HepG2 (cell line): ENCODE data around the gene COL4A3. TPM values are rescaled to one million over a fixed set of nuclear protein-coding genes. Genes with fewer than 3 reads are reported as not detected.

ENCODE experiments used
- ATAC-seq: fragments of 200-7000 bp; cut with Tn5 transposase; 3 replicates; pipeline ENCODE4 v1.9.1; 2020; ENCODE audit warnings: mild to moderate bottlenecking, moderate library complexity
- BruUV-seq: library from RNA; stranded (reverse); fragments of 400-500 nt; replicated peaks from 2 replicates; lab custom pipeline; 2021; lab: Mats Ljungman, UMichigan
- CTCF ChIA-PET: fragments of 300-600 bp; formaldehyde crosslinking; extraction: SDS; loops from one replicate; lab custom pipeline; 2021; ENCODE audit warnings: low total read pairs, inconsistent platforms, low intra/inter-chr PET ratio; lab: Yijun Ruan, JAX
- POLR2A ChIA-PET: fragments of 350-600 bp; sonication (Branson Sonifier 250); formaldehyde crosslinking; loops from one replicate; lab custom pipeline; 2020; ENCODE audit warnings: antibody characterized with exemption, inconsistent platforms; lab: Yijun Ruan, JAX
- DNase-seq: peaks from one replicate; pipeline ENCODE4 v3.0.0-alpha.2; 2015; ENCODE audit warnings: low spot score
- FAIRE-seq: peaks from 3 replicates; lab custom pipeline; 2011; peaks lifted over from hg19 to GRCh38; lab: Jason Lieb, UNC
- H2AFZ ChIP-seq: one replicate; pipeline ENCODE4 v1.6.1; 2011; ENCODE audit warnings: low read length, inconsistent platforms
- H3K27ac ChIP-seq: fragments of 300-600 bp; 3 replicates; pipeline ENCODE4 v1.8.0; 2011; ENCODE audit warnings: mixed run types, mild to moderate bottlenecking, mixed read lengths, low read length, inconsistent platforms; ENCODE audit not compliant: insufficient read depth; ENCODE audit errors: extremely low read length
- H3K27me3 ChIP-seq, 2 experiments: fragments of 200-600 bp in 1 of 2; 2 replicates in 1 of 2; 3 replicates in 1 of 2; pipeline versions ENCODE4 v1.6.0 to v1.8.0; 2011; ENCODE audit warnings: low read length in 2 of 2, mild to moderate bottlenecking in 2 of 2, moderate library complexity in 2 of 2, inconsistent platforms in 1 of 2; ENCODE audit not compliant: insufficient read depth in 2 of 2, control insufficient read depth in 1 of 2
- H3K36me3 ChIP-seq, 2 experiments: fragments of 200-600 bp in 1 of 2; replicated peaks in 1 of 2; 2 replicates in 1 of 2; 3 replicates in 1 of 2; pipeline versions ENCODE4 v1.5.1 to v1.8.0; 2011; ENCODE audit warnings: low read length in 2 of 2, inconsistent platforms in 1 of 2; ENCODE audit not compliant: insufficient read depth in 2 of 2, control insufficient read depth in 1 of 2
- H3K4me1 ChIP-seq: 2 replicates; pipeline ENCODE4 v1.5.1; 2012; ENCODE audit warnings: low read length, inconsistent platforms; ENCODE audit not compliant: insufficient read depth
- H3K4me2 ChIP-seq: 2 replicates; pipeline ENCODE4 v1.6.0; 2011; ENCODE audit warnings: low read depth, low read length, inconsistent platforms
- H3K4me3 ChIP-seq, 3 experiments: fragments of 200-600 bp in 1 of 3; sonication (generic), shearing (Covaris generic) in 1 of 3; replicated peaks in 1 of 3; 2 replicates each; pipeline ENCODE4 v1.5.1; 2011 to 2016; ENCODE audit warnings: low read length in 3 of 3, inconsistent platforms in 2 of 3, low read depth in 2 of 3, mild to moderate bottlenecking in 2 of 3, control low read depth in 1 of 3, mixed read lengths in 1 of 3; ENCODE audit not compliant: insufficient read depth in 1 of 3
- H3K79me2 ChIP-seq: one replicate; pipeline ENCODE4 v1.6.1; 2011; ENCODE audit warnings: low read length, inconsistent platforms; ENCODE audit not compliant: insufficient read depth
- H3K9ac ChIP-seq: 2 replicates; pipeline ENCODE4 v1.6.0; 2011; ENCODE audit warnings: mild to moderate bottlenecking, low read depth, low read length, inconsistent platforms; ENCODE audit not compliant: insufficient read depth
- H3K9me3 ChIP-seq: 2 replicates; pipeline ENCODE4 v1.5.1; 2012; ENCODE audit warnings: mild to moderate bottlenecking, low read length
- H4K20me1 ChIP-seq: 2 replicates; pipeline ENCODE4 v1.6.0; 2011; ENCODE audit warnings: inconsistent platforms, mild to moderate bottlenecking, low read length, moderate library complexity; ENCODE audit not compliant: insufficient read depth
- ARNT ChIP-seq: fragments of 450-650 bp; IDR thresholded peaks from 2 replicates; pipeline ENCODE4 v1.6.1; 2017
- BORCS8-MEF2B ChIP-seq: sonication (generic); formaldehyde crosslinking; IDR thresholded peaks from 2 replicates; pipeline ENCODE4 v1.8.0; 2022; ENCODE audit warnings: mild to moderate bottlenecking, missing genetic modification reagents
- ESRRA ChIP-seq: sonication (generic); formaldehyde crosslinking; IDR thresholded peaks from 2 replicates; pipeline ENCODE4 v1.5.1; 2020; ENCODE audit warnings: mild to moderate bottlenecking, low read depth, missing genetic modification reagents
- HNF4A ChIP-seq: sonication (generic); formaldehyde crosslinking; IDR thresholded peaks from 2 replicates; pipeline ENCODE4 v1.4.0; 2020; ENCODE audit warnings: missing genetic modification reagents
- HOXA7 ChIP-seq: sonication (generic); formaldehyde crosslinking; IDR thresholded peaks from 2 replicates; pipeline ENCODE4 v1.8.1; 2022; ENCODE audit warnings: mild to moderate bottlenecking, missing genetic modification reagents, moderate library complexity
- KDM5B ChIP-seq: sonication (generic); formaldehyde crosslinking; IDR thresholded peaks from 2 replicates; pipeline ENCODE4 v1.4.0; 2020; ENCODE audit warnings: missing genetic modification reagents, mild to moderate bottlenecking, borderline replicate concordance
- MED1 ChIP-seq: sonication (generic); formaldehyde crosslinking; IDR thresholded peaks from 2 replicates; pipeline ENCODE4 v1.4.0; 2020; ENCODE audit warnings: missing genetic modification reagents
- NFYC ChIP-seq: IDR thresholded peaks from 2 replicates; pipeline ENCODE4 v1.6.1; 2016; ENCODE audit warnings: missing genetic modification reagents, missing compliant biosample characterization
- SPEN ChIP-seq: sonication (generic); formaldehyde crosslinking; IDR thresholded peaks from 2 replicates; pipeline ENCODE4 v1.5.1; 2020; ENCODE audit warnings: low read depth, mild to moderate bottlenecking, missing genetic modification reagents
- ZNF12 ChIP-seq: sonication (generic); formaldehyde crosslinking; IDR thresholded peaks from 2 replicates; pipeline ENCODE4 v1.5.0; 2020; ENCODE audit warnings: missing genetic modification reagents
- ZNF124 ChIP-seq: sonication (generic); formaldehyde crosslinking; IDR thresholded peaks from 2 replicates; pipeline ENCODE4 v1.4.0; 2020; ENCODE audit warnings: missing genetic modification reagents
- ZNF24 ChIP-seq: fragments of 450-650 bp; IDR thresholded peaks from 2 replicates; pipeline ENCODE4 v1.6.1; 2017; ENCODE audit warnings: antibody characterized with exemption, mild to moderate bottlenecking
- ZNF34 ChIP-seq: sonication (generic); formaldehyde crosslinking; IDR thresholded peaks from 2 replicates; pipeline ENCODE4 v1.4.0; 2020; ENCODE audit warnings: mild to moderate bottlenecking, missing genetic modification reagents, borderline replicate concordance
- ZNF558 ChIP-seq: sonication (generic); formaldehyde crosslinking; IDR thresholded peaks from 2 replicates; pipeline ENCODE4 v1.9.0; 2022; ENCODE audit warnings: mild to moderate bottlenecking, missing genetic modification reagents, borderline replicate concordance
- WGBS: methylation state at CpG from one replicate; pipeline ENCODE4 v1.1.6; 2017; ENCODE audit warnings: low lambda C conversion rate; 5-methylcytosine and 5-hydroxymethylcytosine counted together
- in situ Hi-C: cut with HindIII; loops from 2 replicates; pipeline ENCODE4 v1.10.0; 2017; ENCODE audit warnings: low pct_unique_long_range_greater_than_20kb; ENCODE audit not compliant: extremely low pct_ligation_motif_present
- intact Hi-C: fragments of 100-400 bp; cut with micrococcal nuclease; formaldehyde crosslinking; loops from one replicate; pipeline ENCODE4 v1.10.0; 2022; ENCODE audit not compliant: unreplicated experiment
- polyA plus RNA-seq, 8 experiments: library from polyadenylated mRNA; depleted of rRNA in 3 of 8; stranded (reverse) in 7 of 8; unstranded in 1 of 8; fragments of >200 nt; fragmentation: Illumina TruSeq in 4 of 8; extraction: Trizol in 4 of 8; gene quantifications; 2 replicates each; pipeline versions ENCODE4 v1.2.1 to v1.2.3, GENCODE V29; 2011 to 2016; ENCODE audit warnings: low read depth in 4 of 8, missing spikeins in 1 of 8, mixed read lengths in 1 of 8; ENCODE audit not compliant: insufficient read depth in 1 of 8
- total RNA-seq, 5 experiments: library from RNA; depleted of rRNA; stranded (reverse); fragments of >200 nt; fragmentation: Illumina TruSeq; extraction: Trizol; gene quantifications; 2 replicates each; pipeline ENCODE4 v1.2.3, GENCODE V29; 2016; ENCODE audit warnings: low read depth in 1 of 5
- TF ChIP-seq, protein P1 (sequence below): sonication (generic); formaldehyde crosslinking; IDR thresholded peaks from 2 replicates; pipeline ENCODE4 v1.5.1; 2020; ENCODE audit warnings: missing genetic modification reagents, mild to moderate bottlenecking, borderline replicate concordance
- TF ChIP-seq, protein P2 (sequence below): sonication (generic); formaldehyde crosslinking; conservative IDR thresholded peaks from 2 replicates; pipeline ENCODE4 v1.5.0; 2020; ENCODE audit warnings: missing genetic modification reagents
- TF ChIP-seq, protein P3 (sequence below): sonication (generic); formaldehyde crosslinking; IDR thresholded peaks from 2 replicates; pipeline ENCODE4 v1.4.0; 2020; ENCODE audit warnings: missing genetic modification reagents
- TF ChIP-seq, protein P4 (sequence below): IDR thresholded peaks from 2 replicates; pipeline ENCODE4 v1.6.1; 2016

The COL4A3 gene
- total and polyA plus RNA-seq, 2 of the 13 experiments (the other 11 are each of a cell fraction or from before 2014, with no cell fraction given), result 0.02 TPM; not detected in 1

DNA sequence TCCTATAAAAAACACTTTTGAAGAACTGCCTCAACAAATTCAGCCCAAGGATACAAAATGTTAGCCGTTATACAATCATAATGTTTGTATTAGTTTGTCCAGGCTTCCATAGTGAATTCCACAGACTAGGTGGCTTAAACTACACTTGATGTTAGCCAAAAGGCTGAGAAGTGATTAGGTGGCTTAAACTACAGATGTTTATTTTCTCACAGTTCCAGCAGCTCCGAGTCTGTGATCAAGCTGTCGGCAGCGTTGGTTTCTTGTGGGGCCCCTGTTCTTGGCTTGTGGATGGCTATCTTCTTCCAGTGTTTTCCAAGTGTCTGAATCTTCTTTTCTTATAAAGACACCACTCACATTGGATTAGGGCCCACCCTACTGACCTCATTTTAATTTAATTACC, 129.1 kb downstream of the COL4A3 start (continued):
- TF ChIP-seq, protein P1, sequence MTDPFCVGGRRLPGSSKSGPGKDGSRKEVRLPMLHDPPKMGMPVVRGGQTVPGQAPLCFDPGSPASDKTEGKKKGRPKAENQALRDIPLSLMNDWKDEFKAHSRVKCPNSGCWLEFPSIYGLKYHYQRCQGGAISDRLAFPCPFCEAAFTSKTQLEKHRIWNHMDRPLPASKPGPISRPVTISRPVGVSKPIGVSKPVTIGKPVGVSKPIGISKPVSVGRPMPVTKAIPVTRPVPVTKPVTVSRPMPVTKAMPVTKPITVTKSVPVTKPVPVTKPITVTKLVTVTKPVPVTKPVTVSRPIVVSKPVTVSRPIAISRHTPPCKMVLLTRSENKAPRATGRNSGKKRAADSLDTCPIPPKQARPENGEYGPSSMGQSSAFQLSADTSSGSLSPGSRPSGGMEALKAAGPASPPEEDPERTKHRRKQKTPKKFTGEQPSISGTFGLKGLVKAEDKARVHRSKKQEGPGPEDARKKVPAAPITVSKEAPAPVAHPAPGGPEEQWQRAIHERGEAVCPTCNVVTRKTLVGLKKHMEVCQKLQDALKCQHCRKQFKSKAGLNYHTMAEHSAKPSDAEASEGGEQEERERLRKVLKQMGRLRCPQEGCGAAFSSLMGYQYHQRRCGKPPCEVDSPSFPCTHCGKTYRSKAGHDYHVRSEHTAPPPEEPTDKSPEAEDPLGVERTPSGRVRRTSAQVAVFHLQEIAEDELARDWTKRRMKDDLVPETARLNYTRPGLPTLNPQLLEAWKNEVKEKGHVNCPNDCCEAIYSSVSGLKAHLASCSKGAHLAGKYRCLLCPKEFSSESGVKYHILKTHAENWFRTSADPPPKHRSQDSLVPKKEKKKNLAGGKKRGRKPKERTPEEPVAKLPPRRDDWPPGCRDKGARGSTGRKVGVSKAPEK (CRISPR knock-in tag), result no peak
- no peak for TF ChIP-seq ZNF24
- TF ChIP-seq, all 625 proteins: peak for 0

DNA sequence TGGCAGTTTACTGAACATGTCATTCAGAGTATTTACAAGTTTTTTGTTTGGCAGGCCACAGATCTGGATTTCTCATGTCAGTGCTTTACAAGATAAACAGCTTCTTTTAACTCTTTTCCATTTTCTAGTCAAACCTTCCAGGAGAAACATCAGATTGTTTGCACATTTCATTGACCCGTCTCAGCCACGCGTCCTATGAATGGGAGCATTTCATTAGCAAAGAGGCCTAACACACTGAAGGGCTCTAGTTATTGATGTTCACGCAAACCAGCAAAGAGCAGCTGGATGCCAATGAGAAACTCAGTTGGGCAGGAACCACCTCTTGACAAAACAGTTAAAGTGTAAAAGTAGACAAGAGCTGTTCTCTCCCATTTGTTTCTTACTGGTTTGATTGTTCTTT, 131.4 kb downstream of the COL4A3 start:
- Histone ChIP-seq H3K4me1 (peaks cover 13% of the 10 kb centered on the region), H3K27ac (no peak overlapping the region), H3K9me3 (no peaks in the 10 kb centered on the region), H3K4me2 (peak overlapping the region; percentile 44), H3K27me3 (no peaks in the 10 kb centered on the region), H3K79me2 (no peaks in the 10 kb centered on the region), H3K9ac (no peak overlapping the region), H3K4me3 (no peak overlapping the region), H3K36me3 (no peaks in the 10 kb centered on the region), H4K20me1 (no peaks in the 10 kb centered on the region), H2AFZ (peak overlapping the region; percentile 50)
- CTCF ChIA-PET, result no interaction called here
- FAIRE-seq, result peak; percentile 59
- intact Hi-C loops (no loop called here), in situ Hi-C loops (no loop called here)
- 11% methylated on average over 4 of the region's 4 CpGs for WGBS
- POLR2A ChIA-PET, result no interaction called here
- ATAC-seq, result peak; percentile 97
- peak; percentile 35 for DNase-seq
- BruUV-seq, result no TSS peak
- TF ChIP-seq, protein P2, sequence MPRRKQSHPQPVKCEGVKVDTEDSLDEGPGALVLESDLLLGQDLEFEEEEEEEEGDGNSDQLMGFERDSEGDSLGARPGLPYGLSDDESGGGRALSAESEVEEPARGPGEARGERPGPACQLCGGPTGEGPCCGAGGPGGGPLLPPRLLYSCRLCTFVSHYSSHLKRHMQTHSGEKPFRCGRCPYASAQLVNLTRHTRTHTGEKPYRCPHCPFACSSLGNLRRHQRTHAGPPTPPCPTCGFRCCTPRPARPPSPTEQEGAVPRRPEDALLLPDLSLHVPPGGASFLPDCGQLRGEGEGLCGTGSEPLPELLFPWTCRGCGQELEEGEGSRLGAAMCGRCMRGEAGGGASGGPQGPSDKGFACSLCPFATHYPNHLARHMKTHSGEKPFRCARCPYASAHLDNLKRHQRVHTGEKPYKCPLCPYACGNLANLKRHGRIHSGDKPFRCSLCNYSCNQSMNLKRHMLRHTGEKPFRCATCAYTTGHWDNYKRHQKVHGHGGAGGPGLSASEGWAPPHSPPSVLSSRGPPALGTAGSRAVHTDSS (CRISPR knock-in tag), result no peak
- no peak for TF ChIP-seq ESRRA (CRISPR knock-in tag)
- TF ChIP-seq NFYC (CRISPR knock-in tag), result no peak
- TF ChIP-seq HOXA7 (CRISPR knock-in tag), result no peak
- no peak for TF ChIP-seq ARNT
- TF ChIP-seq KDM5B (CRISPR knock-in tag), result no peak
- no peak for TF ChIP-seq ZNF124 (CRISPR knock-in tag)
- TF ChIP-seq ZNF558, result no peak
- TF ChIP-seq MED1 (CRISPR knock-in tag), result no peak
- no peak for TF ChIP-seq BORCS8-MEF2B (CRISPR knock-in tag)
- TF ChIP-seq ZNF12 (CRISPR knock-in tag), result no peak
- TF ChIP-seq, protein P3, sequence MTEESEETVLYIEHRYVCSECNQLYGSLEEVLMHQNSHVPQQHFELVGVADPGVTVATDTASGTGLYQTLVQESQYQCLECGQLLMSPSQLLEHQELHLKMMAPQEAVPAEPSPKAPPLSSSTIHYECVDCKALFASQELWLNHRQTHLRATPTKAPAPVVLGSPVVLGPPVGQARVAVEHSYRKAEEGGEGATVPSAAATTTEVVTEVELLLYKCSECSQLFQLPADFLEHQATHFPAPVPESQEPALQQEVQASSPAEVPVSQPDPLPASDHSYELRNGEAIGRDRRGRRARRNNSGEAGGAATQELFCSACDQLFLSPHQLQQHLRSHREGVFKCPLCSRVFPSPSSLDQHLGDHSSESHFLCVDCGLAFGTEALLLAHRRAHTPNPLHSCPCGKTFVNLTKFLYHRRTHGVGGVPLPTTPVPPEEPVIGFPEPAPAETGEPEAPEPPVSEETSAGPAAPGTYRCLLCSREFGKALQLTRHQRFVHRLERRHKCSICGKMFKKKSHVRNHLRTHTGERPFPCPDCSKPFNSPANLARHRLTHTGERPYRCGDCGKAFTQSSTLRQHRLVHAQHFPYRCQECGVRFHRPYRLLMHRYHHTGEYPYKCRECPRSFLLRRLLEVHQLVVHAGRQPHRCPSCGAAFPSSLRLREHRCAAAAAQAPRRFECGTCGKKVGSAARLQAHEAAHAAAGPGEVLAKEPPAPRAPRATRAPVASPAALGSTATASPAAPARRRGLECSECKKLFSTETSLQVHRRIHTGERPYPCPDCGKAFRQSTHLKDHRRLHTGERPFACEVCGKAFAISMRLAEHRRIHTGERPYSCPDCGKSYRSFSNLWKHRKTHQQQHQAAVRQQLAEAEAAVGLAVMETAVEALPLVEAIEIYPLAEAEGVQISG, result no peak
- TF ChIP-seq HNF4A, result no peak
- TF ChIP-seq SPEN (CRISPR knock-in tag), result no peak
- TF ChIP-seq, protein P4, sequence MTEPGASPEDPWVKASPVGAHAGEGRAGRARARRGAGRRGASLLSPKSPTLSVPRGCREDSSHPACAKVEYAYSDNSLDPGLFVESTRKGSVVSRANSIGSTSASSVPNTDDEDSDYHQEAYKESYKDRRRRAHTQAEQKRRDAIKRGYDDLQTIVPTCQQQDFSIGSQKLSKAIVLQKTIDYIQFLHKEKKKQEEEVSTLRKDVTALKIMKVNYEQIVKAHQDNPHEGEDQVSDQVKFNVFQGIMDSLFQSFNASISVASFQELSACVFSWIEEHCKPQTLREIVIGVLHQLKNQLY (CRISPR knock-in tag), result peak; percentile 77; the same call in 1 of the 2 replicates
- TF ChIP-seq ZNF34, result no peak
